Prostate gland (tissue), 2 donors: ENCODE data around the gene ARL10.

Experiments used
- CTCF ChIP-seq, 4 experiments: fragments of 200-600 bp in 2 of 4; fragments of 450-650 bp in 2 of 4; sonication (generic) in 2 of 4; IDR thresholded peaks; 1 replicate in 3 of 4; 2 replicates in 1 of 4; pipeline ENCODE4 v1.5.1; 2016 to 2019; ENCODE audit warnings: antibody characterized with exemption in 4 of 4, mild to moderate bottlenecking in 2 of 4, moderate library complexity in 2 of 4
- POLR2A ChIP-seq: fragments of 450-650 bp; IDR thresholded peaks from one replicate; pipeline ENCODE4 v1.6.1; 2016; ENCODE audit warnings: antibody characterized with exemption, mild to moderate bottlenecking
- POLR2AphosphoS5 ChIP-seq: sonication (generic); formaldehyde crosslinking; IDR thresholded peaks from one replicate; pipeline ENCODE4 v1.6.1; 2017; ENCODE audit warnings: antibody characterized with exemption

- no peak for TF ChIP-seq POLR2AphosphoS5
- no peak for TF ChIP-seq POLR2A
- no peak for TF ChIP-seq CTCF (IDR thresholded peaks at IDR 0.05)
Measured at GRCh38 chr5:176383248-176383905, 18.1 kb downstream of the ARL10 start.
